Measurements from ENCODE around the gene FBXO3. TPM values are rescaled to one million over a fixed set of nuclear protein-coding genes. Genes with fewer than 3 reads are reported as not detected.

Gene FBXO3
- total RNA-seq, 1 experiment from 2014 or later, result 49.9 TPM

GRCh38 chr11:33772870-33773269 is 1.4 kb downstream of the FBXO3 start:
- DNase-seq (ENCODE audit: low spot score), result no peak

GRCh38 chr11:33772300-33772699 is 2.0 kb downstream of the FBXO3 start:
- DNase-seq (ENCODE audit: low spot score), result no peak

GRCh38 chr11:33770236-33770635 is 4.1 kb downstream of the FBXO3 start:
- DNase-seq (ENCODE audit: low spot score), result no peak

DNA sequence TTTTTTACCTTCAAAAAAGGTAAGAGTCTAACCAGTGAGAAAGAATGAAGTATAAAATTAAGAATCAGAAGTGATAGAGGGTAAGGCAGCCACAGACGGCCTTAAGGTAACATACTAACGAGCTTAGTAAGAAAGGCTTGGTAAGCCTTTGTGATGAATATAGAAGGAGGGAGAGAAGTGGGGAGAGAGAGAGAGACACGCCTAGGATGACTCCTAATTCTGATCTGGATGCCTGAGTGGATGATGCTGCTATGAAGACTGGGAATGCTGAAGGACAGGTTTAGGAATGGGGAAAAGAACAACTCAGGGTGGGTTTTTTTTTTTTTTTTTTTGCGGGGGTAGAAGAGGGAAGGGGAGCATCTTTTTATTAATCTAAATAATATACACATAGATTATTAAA is 4.8 kb downstream of the FBXO3 start:
- DNase-seq (ENCODE audit: low spot score), result no peak

DNA sequence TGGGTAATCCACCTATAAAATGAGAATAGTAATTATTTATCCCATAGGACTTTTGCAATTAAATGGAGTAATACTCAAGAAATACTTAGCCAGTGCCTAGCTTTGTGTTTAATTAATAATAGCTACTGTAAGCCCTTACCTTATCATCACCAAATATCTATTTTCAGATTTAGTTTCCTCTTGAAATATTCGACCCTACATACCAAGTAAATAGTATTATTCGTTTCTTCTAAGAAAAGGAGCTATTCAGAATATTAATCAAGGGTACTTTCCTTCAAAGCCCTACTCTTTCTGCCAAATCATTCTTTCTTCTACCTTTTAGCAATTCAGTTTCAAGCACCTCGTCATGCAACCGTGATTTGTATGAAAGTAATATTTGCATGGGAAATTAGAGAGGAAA is 6.7 kb downstream of the FBXO3 start:
- DNase-seq (ENCODE audit: low spot score), result no peak

DNA sequence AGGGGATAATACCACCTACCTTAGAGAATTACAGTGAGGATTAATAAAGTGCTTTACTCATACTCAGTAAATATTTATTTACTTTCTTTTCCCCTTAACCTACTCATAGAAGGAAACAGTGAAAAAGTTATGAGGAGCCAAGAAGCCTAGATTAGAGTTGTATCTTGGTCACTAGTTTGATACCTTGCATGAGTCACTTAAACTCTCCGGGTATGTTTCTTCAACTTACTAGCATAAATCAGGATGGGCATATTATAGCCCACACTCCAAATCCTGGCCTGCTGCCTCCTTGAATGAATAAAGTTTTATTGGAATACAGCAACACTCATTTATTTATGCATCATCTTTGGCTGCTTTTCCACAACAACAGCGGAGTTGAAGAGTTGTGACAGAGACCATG is 8.2 kb downstream of the FBXO3 start:
- no peak for DNase-seq (ENCODE audit: low spot score)

- no peak for DNase-seq (ENCODE audit: low spot score)
Observed at GRCh38 chr11:33761471-33761870, 12.8 kb downstream of the FBXO3 start.

- DNase-seq (ENCODE audit: low spot score), result no peak
Observed at GRCh38 chr11:33753304-33753967, 20.9 kb downstream of the FBXO3 start.

DNA sequence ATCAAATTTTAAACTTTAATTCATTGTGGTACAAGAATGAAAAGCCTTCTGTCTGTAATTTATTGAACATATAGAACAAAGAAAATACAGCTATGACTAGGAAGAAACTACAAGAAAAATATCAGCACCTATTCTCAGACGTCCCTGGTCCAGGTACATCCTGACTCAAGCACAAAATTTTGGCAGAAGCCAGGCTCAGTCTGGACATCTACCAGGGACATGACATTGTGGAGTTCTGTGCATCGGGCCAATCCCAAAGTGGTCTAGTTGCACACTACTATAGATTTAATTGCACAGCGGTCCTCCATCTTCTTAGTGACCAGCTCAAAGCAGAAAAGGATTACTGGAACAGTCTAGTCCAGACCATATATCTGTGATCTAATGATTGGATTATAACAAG is 22.4 kb downstream of the FBXO3 start:
- DNase-seq (ENCODE audit: low spot score), result no peak

GRCh38 chr11:33747979-33748378 is 26.3 kb downstream of the FBXO3 start:
- no peak for DNase-seq (ENCODE audit: low spot score)

GRCh38 chr11:33743291-33743690 is 31.0 kb downstream of the FBXO3 start:
- DNase-seq (ENCODE audit: low spot score), result no peak

DNA sequence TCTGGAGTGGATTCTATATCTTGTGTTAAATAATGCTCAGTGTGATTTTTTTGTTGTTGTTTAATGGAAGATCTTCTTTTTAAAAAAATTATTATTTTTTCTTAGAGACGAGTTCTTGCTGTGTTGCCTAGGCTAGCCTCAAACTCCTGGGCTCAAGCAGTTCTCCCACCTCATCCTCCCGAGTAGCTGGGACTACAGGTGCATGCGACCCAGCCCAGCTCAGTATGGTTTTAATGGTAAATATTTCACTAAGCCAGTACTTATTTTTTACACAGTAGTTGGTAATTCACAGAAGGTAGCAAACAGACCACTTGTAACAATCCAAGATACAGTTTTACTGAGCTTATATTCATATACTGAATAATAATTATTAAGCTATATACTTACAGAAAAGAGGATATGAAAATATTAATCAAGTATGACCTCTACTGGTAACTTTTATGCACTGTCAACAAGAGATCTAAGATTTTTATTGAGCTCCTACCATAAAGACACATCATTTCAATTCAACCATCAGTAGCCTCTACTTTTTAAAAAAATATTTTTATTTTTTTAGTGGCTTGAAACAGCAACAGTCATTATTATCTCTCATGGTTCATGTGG is 32.0 kb downstream of the FBXO3 start:
- DNase-seq (ENCODE audit: low spot score), result no peak

GRCh38 chr11:33741806-33742205 is 32.5 kb downstream of the FBXO3 start:
- DNase-seq (ENCODE audit: low spot score), result no peak

DNA sequence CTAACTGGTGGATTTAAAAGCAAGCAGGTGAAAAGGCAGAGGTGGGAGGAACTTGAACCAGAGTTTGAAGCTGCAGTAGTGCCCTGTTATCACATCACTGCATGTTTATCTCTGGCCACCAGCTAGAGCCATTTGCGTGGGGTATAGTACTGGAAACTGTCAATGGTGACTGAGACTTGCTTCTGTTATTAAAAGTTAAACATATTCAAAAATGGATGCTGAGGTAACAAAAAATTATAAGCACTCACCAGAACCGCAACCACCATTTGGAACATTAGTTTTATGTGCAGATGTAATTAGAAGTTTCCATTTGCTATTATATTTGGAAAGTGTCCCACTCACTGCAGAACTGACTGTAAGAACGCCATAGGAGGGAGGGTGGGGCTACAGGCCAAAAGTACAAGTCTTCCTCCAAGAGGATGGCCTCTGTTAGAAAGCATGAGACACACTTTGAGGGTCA is 36.9 kb downstream of the FBXO3 start:
- no peak for DNase-seq (ENCODE audit: low spot score)

DNA sequence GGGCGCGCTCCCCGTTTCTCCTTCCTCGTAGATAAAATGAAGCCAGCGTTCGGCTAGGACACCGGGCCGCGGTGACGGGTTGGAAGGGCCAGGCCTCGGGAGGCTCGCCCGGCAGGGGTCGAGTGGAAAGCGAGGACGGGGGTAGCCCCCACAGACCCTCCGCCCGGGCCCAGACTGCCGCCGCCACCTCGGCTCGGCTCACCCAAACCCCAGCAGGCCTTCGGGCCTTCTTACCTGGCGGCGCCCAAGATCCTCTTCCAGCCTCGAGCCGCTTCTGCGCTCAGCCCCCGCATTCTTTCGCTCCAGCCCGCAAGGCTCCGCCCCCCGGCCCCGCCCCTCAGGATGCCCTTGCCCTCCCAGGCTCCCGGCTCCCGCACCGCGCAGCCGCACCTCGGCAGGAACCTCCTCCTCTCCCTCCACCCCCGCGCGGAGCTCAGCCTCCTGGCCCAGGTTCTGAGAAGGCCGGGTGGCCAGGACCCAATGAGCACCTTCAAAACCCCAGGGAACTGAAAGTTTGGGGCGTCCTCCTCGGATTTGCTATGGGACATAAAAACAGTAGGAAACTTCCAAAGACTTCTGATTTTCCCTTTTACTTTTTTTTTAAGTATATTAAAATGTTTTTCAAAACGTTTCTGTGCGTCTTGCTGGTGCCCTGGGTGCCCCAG is 38.0 kb downstream of the FBXO3 start, which contains the start of gene CD59:
Gene CD59, minus strand, starts transcription at position 276 of the 665 bp plus-strand sequence. CDS start 13,978 bp downstream, outside the sequence.
- peak; percentile 88 for DNase-seq (ENCODE audit: low spot score)

DNA sequence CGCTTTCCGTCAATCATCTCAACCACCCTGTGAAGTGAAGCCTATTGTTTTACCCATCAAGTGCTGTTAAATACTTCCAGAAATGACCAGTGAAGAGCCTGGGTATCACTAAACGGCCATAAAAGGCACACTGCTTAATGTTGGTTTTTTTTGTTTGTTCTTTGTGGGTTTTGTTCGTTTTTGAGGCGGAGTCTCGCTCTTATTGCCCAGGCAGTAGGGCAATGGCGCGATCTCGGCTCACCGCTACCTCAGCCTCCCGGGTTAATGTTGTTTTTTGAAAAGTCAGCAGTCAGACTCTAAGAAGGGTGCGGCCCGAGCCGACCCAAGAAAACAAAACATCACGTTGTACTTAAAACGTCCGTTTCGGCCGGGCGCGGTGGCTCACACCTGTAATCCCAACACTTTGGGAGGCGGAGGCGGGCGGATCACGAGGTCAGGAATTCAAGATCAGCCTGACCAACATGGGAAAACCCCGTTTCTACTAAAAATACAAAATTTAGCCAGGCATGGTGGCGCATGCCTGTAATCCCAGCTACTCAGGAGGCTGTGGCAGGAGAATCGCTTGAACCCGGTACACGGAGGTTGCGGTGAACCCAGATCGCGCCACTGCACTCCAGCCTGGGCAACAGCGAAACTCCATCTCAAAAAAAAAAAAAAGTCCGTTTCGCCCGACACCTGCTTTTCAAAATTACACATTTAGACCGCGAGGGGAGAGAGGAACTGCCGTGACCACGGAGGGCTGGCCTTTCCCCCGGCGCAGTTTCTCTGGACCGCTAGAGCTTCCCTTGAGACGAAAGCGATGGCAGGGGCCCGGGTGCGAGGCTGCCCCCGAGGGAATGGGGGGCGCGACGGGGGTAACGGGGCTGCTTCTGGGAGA is 38.8 kb downstream of the FBXO3 start:
- DNase-seq (ENCODE audit: low spot score), result peak; percentile 27

- DNase-seq (ENCODE audit: low spot score), result no peak
Observed at GRCh38 chr11:33734441-33735270, 39.7 kb downstream of the FBXO3 start.

DNA sequence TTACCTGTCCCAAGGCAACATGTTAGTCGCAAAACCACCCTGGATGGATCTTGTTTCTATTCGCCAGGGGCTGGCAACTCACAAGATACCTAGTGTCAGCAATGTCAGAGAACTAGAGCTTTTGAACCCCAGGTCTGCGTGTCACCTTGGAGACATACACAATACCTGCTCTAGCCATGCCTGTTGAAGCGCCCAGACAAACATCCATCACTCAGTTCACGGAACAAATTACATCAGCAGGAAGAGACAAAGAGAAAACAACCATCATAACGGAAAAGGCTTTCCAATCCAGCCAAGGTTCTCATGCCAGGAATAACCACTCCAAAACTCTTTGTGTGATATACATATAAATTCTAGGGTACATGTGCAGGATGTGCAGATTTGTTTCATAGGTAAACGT is 40.3 kb downstream of the FBXO3 start:
- DNase-seq (ENCODE audit: low spot score), result no peak

GRCh38 chr11:33731723-33732531 is 42.4 kb downstream of the FBXO3 start:
- no peak for DNase-seq (ENCODE audit: low spot score)

GRCh38 chr11:33730716-33731115 is 43.6 kb downstream of the FBXO3 start:
- no peak for DNase-seq (ENCODE audit: low spot score)

Data from H4 (cell line).